Vagina (tissue), 2 donors: ENCODE measurements around the gene GRK5. TPM values are rescaled to one million over a fixed set of nuclear protein-coding genes. Genes with fewer than 3 reads are reported as not detected.

Source experiments
- DNase-seq, 2 donors: peaks; one replicate each; pipeline ENCODE4 v3.0.0-alpha.2; 2017; ENCODE audit errors: extremely low spot score in 2 of 2
- H3K27ac ChIP-seq: fragments of 200-600 bp; sonication (generic); one replicate; pipeline ENCODE4 v1.5.1; 2019
- H3K27me3 ChIP-seq: fragments of 200-600 bp; sonication (generic); one replicate; pipeline ENCODE4 v1.5.1; 2019
- H3K36me3 ChIP-seq, 2 donors: fragments of 200-600 bp; sonication (generic); one replicate each; pipeline ENCODE4 v1.5.1; 2017 to 2019
- H3K4me1 ChIP-seq: fragments of 200-600 bp; sonication (generic); one replicate; pipeline ENCODE4 v1.5.1; 2019
- H3K4me3 ChIP-seq, 2 donors: fragments of 200-600 bp; sonication (generic); 1 replicate in 1 of 2; 2 replicates in 1 of 2; pipeline ENCODE4 v1.5.1; 2016 to 2019
- H3K9me3 ChIP-seq: fragments of 200-600 bp; sonication (generic); one replicate; pipeline ENCODE4 v1.5.1; 2019
- CTCF ChIP-seq, 3 experiments: fragments of 450-650 bp in 2 of 3; fragments of 200-600 bp in 1 of 3; sonication (generic) in 1 of 3; IDR thresholded peaks; one replicate each; pipeline ENCODE4 v1.5.1; 2017 to 2019; ENCODE audit warnings: antibody characterized with exemption in 3 of 3, mild to moderate bottlenecking in 2 of 3, moderate library complexity in 2 of 3
- POLR2A ChIP-seq, 2 donors: fragments of 450-650 bp; IDR thresholded peaks; one replicate each; pipeline ENCODE4 v1.6.1; 2017; ENCODE audit warnings: antibody characterized with exemption in 2 of 2, mild to moderate bottlenecking in 2 of 2, moderate library complexity in 2 of 2
- POLR2AphosphoS5 ChIP-seq, 2 donors: sonication (generic); formaldehyde crosslinking; IDR thresholded peaks; one replicate each; pipeline ENCODE4 v1.9.0; 2017; ENCODE audit warnings: antibody characterized with exemption in 2 of 2, mild to moderate bottlenecking in 2 of 2, low read depth in 1 of 2; ENCODE audit not compliant: insufficient read depth in 1 of 2
- intact Hi-C: fragments of 100-400 bp; cut with DNase I; formaldehyde crosslinking; loops from one replicate; pipeline ENCODE4 v1.15.1; 2023
- total RNA-seq: library from RNA; depleted of rRNA; stranded (reverse); fragments of >200 nt; gene quantifications from one replicate; pipeline ENCODE4 v1.2.3, GENCODE V29; 2016

GRK5 gene
- total RNA-seq, 1 donor from 2014 or later = 16.5 TPM

- Histone ChIP-seq H3K27ac (no peak overlapping the region), H3K9me3 (no peaks in the 10 kb centered on the region), H3K27me3 (no peaks in the 10 kb centered on the region), H3K4me3 (no peak overlapping the region), H3K4me1 (no peaks in the 10 kb centered on the region), H3K36me3 (no peaks in the 10 kb centered on the region)
- intact Hi-C loops = no loop called here
- TF ChIP-seq CTCF (IDR thresholded peaks at IDR 0.05) = no peak
- TF ChIP-seq POLR2A (IDR thresholded peaks at IDR 0.05) = no peak
- TF ChIP-seq POLR2AphosphoS5 (IDR thresholded peaks at IDR 0.05; ENCODE audit: insufficient read depth in 1 of 2, low read depth in 1 of 2) = no peak
- DNase-seq = no peak
Observed at GRCh38 chr10:119455609-119456434, 248.5 kb downstream of the GRK5 start.

- TF ChIP-seq POLR2A (IDR thresholded peaks at IDR 0.05) = no peak
- TF ChIP-seq POLR2AphosphoS5 (IDR thresholded peaks at IDR 0.05; ENCODE audit: insufficient read depth in 1 of 2, low read depth in 1 of 2) = no peak
- no peak for TF ChIP-seq CTCF (IDR thresholded peaks at IDR 0.05)
- no peaks in the 10 kb centered on the region for H3K9me3 ChIP-seq
- H3K27me3 ChIP-seq = no peaks in the 10 kb centered on the region
- H3K36me3 ChIP-seq = no peaks in the 10 kb centered on the region
- H3K4me3 ChIP-seq = no peak overlapping the region
- no peak for DNase-seq
- intact Hi-C loops = no loop called here
- H3K4me1 ChIP-seq = no peaks in the 10 kb centered on the region
- H3K27ac ChIP-seq = no peak overlapping the region
Observed at GRCh38 chr10:119456435-119456810, 249.1 kb downstream of the GRK5 start.

- no peaks in the 10 kb centered on the region for H3K36me3 ChIP-seq
Observed at GRCh38 chr10:119457966-119458766, 250.8 kb downstream of the GRK5 start.

GRCh38 chr10:119459681-119460340, 252.4 kb downstream of the GRK5 start:
- H3K36me3 ChIP-seq = no peaks in the 10 kb centered on the region
- intact Hi-C loops = no loop called here
- H3K9me3 ChIP-seq = no peaks in the 10 kb centered on the region
- TF ChIP-seq CTCF (IDR thresholded peaks at IDR 0.05) (no peak), POLR2AphosphoS5 (IDR thresholded peaks at IDR 0.05; ENCODE audit: insufficient read depth in 1 of 2, low read depth in 1 of 2) (no peak), POLR2A (IDR thresholded peaks at IDR 0.05) (no peak)
- H3K27me3 ChIP-seq = no peaks in the 10 kb centered on the region
- H3K27ac ChIP-seq = no peak overlapping the region
- H3K4me3 ChIP-seq = no peak overlapping the region
- DNase-seq = no peak
- no peaks in the 10 kb centered on the region for H3K4me1 ChIP-seq

More at GRCh38 chr10:119457966-119458766, 250.8 kb downstream of the GRK5 start:
- H3K4me3 ChIP-seq = no peak overlapping the region
- no peak overlapping the region for H3K27ac ChIP-seq
- no peak for TF ChIP-seq POLR2AphosphoS5 (IDR thresholded peaks at IDR 0.05; ENCODE audit: insufficient read depth in 1 of 2, low read depth in 1 of 2)
- TF ChIP-seq CTCF (IDR thresholded peaks at IDR 0.05) = no peak
- TF ChIP-seq POLR2A (IDR thresholded peaks at IDR 0.05) = no peak
- no peaks in the 10 kb centered on the region for H3K9me3 ChIP-seq
- H3K27me3 ChIP-seq = no peaks in the 10 kb centered on the region
- DNase-seq = no peak
- intact Hi-C loops = no loop called here
- no peaks in the 10 kb centered on the region for H3K4me1 ChIP-seq
